Natural killer cell (primary cell): ENCODE results near the gene ALPI. TPM values are rescaled to one million over a fixed set of nuclear protein-coding genes. Genes with fewer than 3 reads are reported as not detected.

Experiments
- ATAC-seq, 3 donors: fragments of 150-1000 bp in 2 of 3; fragments of 200-7000 bp in 1 of 3; cut with Tn5 transposase; 1 replicate in 1 of 3; 2 replicates in 2 of 3; pipeline ENCODE4 v1.10.0; 2021; ENCODE audit warnings: mild to moderate bottlenecking in 2 of 3, moderate library complexity in 2 of 3
- DNase-seq, 2 donors: peaks; one replicate each; pipeline versions ENCODE4 v3.0.0 to v3.0.0-alpha.2; 2013 to 2021; ENCODE audit warnings: mixed read lengths in 1 of 2
- H3K27ac ChIP-seq: one replicate; pipeline ENCODE4 v1.5.1; 2013; ENCODE audit warnings: mild to moderate bottlenecking, low read length
- H3K27me3 ChIP-seq: one replicate; pipeline ENCODE4 v1.6.1; 2013; ENCODE audit warnings: low read length; ENCODE audit not compliant: control insufficient read depth, insufficient read depth
- H3K36me3 ChIP-seq: one replicate; pipeline ENCODE4 v1.6.1; 2013; ENCODE audit warnings: low read length; ENCODE audit not compliant: control insufficient read depth, insufficient read depth
- H3K4me1 ChIP-seq: one replicate; pipeline ENCODE4 v1.6.1; 2013; ENCODE audit warnings: low read length; ENCODE audit not compliant: control insufficient read depth, insufficient read depth
- H3K4me3 ChIP-seq: one replicate; pipeline ENCODE4 v1.5.1; 2013; ENCODE audit warnings: low read length
- H3K9me3 ChIP-seq: one replicate; pipeline ENCODE4 v1.6.1; 2013; ENCODE audit warnings: low read length; ENCODE audit not compliant: control insufficient read depth, insufficient read depth
- H3K27ac Mint-ChIP-seq, 2 donors: one replicate each; pipeline ENCODE4 v1.8.0; 2022; ENCODE audit warnings: mild to moderate bottlenecking in 2 of 2, mixed read lengths in 2 of 2, moderate library complexity in 1 of 2
- H3K27me3 Mint-ChIP-seq, 2 donors: one replicate each; pipeline ENCODE4 v1.8.0; 2022; ENCODE audit warnings: low read depth in 2 of 2, mixed read lengths in 2 of 2
- H3K36me3 Mint-ChIP-seq: one replicate; pipeline ENCODE4 v1.8.0; 2022; ENCODE audit warnings: mixed read lengths
- H3K4me1 Mint-ChIP-seq, 2 donors: one replicate each; pipeline ENCODE4 v1.8.0; 2022; ENCODE audit warnings: mixed read lengths in 2 of 2
- H3K4me3 Mint-ChIP-seq: one replicate; pipeline ENCODE4 v1.8.0; 2022; ENCODE audit warnings: mild to moderate bottlenecking, moderate library complexity, mixed read lengths
- H3K9me3 Mint-ChIP-seq, 2 donors: one replicate each; pipeline ENCODE4 v1.8.0; 2022; ENCODE audit warnings: mixed read lengths in 2 of 2
- WGBS: methylation state at CpG from one replicate; pipeline ENCODE4 v1.1.7; 2013; ENCODE audit warnings: missing lambda C conversion rate; ENCODE audit not compliant: insufficient coverage; 5-methylcytosine and 5-hydroxymethylcytosine counted together
- intact Hi-C: fragments of 100-400 bp; cut with micrococcal nuclease; formaldehyde crosslinking; loops from one replicate; pipeline ENCODE4 v1.14.2; 2022
- total RNA-seq, 4 donors: library from RNA; stranded (reverse); fragments of 120-200 nt in 1 of 4; gene quantifications; one replicate each; pipeline versions ENCODE4 v1.2.3 to v1.2.4, GENCODE V29; 2013 to 2022
- TF ChIP-seq, protein P1 (sequence below): fragments of 200-600 bp; IDR thresholded peaks from one replicate; pipeline ENCODE4 v1.8.0; 2022; ENCODE audit warnings: antibody characterized with exemption

The ALPI gene
- total RNA-seq, 3 donors from 2014 or later (not counting 1 experiment from before 2014, with no cell fraction given), result not detected

GRCh38 chr2:232483311-232483922 lies 27.5 kb downstream of the ALPI start:
- H3K27ac ChIP-seq, result no peak overlapping the region
- H3K27ac Mint-ChIP-seq, result no peak overlapping the region
- no peaks in the 10 kb centered on the region for H3K4me1 Mint-ChIP-seq
- peaks cover 8 to 11% of the 10 kb centered on the region in 2 donors for H3K27me3 Mint-ChIP-seq
- TF ChIP-seq, protein P1, sequence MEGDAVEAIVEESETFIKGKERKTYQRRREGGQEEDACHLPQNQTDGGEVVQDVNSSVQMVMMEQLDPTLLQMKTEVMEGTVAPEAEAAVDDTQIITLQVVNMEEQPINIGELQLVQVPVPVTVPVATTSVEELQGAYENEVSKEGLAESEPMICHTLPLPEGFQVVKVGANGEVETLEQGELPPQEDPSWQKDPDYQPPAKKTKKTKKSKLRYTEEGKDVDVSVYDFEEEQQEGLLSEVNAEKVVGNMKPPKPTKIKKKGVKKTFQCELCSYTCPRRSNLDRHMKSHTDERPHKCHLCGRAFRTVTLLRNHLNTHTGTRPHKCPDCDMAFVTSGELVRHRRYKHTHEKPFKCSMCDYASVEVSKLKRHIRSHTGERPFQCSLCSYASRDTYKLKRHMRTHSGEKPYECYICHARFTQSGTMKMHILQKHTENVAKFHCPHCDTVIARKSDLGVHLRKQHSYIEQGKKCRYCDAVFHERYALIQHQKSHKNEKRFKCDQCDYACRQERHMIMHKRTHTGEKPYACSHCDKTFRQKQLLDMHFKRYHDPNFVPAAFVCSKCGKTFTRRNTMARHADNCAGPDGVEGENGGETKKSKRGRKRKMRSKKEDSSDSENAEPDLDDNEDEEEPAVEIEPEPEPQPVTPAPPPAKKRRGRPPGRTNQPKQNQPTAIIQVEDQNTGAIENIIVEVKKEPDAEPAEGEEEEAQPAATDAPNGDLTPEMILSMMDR, result no peak
- 87% methylated on average over 10 of the region's 10 CpGs for WGBS
- ATAC-seq (no peak), DNase-seq (no peak)
- H3K4me3 Mint-ChIP-seq, result no peak overlapping the region
- H3K27me3 ChIP-seq, result peaks cover 6% of the 10 kb centered on the region
- peaks cover 6% of the 10 kb centered on the region for H3K4me1 ChIP-seq
- no peaks in the 10 kb centered on the region for H3K9me3 ChIP-seq
- H3K36me3 Mint-ChIP-seq, result no peaks in the 10 kb centered on the region
- H3K36me3 ChIP-seq, result no peaks in the 10 kb centered on the region
- intact Hi-C loops, result no loop called here
- H3K9me3 Mint-ChIP-seq, result no peaks in the 10 kb centered on the region
- H3K4me3 ChIP-seq, result no peak overlapping the region

GRCh38 chr2:232483923-232484627 lies 28.1 kb downstream of the ALPI start:
- H3K4me1 Mint-ChIP-seq, result peaks cover 4 to 5% of the 10 kb centered on the region in 2 donors
- DNase-seq (no peak), ATAC-seq (no peak)
- peaks cover 14 to 18% of the 10 kb centered on the region in 2 donors for H3K27me3 Mint-ChIP-seq
- WGBS, result 94% methylated on average over 19 of the region's 19 CpGs
- H3K27ac Mint-ChIP-seq, result no peak overlapping the region
- H3K36me3 ChIP-seq, result no peaks in the 10 kb centered on the region
- H3K4me3 Mint-ChIP-seq, result no peak overlapping the region
- H3K9me3 Mint-ChIP-seq, result no peaks in the 10 kb centered on the region
- H3K36me3 Mint-ChIP-seq, result no peaks in the 10 kb centered on the region
- no peak overlapping the region for H3K27ac ChIP-seq
- H3K9me3 ChIP-seq, result no peaks in the 10 kb centered on the region
- peaks cover 6% of the 10 kb centered on the region for H3K27me3 ChIP-seq
- TF ChIP-seq, protein P1, result no peak
- intact Hi-C loops, result no loop called here
- H3K4me1 ChIP-seq, result peaks cover 6% of the 10 kb centered on the region
- H3K4me3 ChIP-seq, result no peak overlapping the region

DNA sequence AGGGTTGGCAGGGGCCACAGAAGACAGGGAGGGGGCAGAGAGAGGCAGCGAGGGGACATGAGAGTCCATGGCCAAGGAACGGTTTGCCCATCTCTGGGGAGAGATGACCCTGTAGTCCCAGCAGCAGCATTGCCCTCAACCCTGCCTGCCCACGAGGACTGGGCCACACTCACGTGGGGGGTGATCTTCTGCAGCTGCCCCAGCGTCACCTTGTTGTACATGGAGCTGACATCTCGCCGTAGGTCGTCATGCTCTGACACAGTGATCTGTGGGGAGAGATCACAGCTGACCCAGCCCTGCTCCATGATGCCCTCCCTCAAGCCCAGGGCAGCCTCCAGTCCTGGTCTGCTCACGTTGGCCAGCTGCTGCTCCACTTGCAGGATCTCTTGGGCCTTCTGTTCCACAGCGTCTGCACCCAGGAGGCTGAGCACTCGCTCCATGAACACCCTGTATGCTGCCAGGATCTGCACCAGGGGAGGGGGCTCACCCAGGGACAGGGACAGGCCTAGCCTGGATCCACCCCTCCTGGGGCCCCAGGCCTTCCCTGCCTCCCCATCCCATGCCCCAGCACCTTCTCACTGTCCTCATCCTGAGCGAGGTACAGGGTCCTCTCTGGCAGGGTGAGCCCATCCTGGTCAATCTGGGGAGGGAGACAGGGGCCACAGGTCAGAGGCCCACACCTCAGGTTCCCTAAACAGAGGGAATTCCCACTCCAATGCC lies 28.8 kb downstream of the ALPI start:
- peaks cover 8% of the 10 kb centered on the region for H3K27me3 ChIP-seq
- WGBS, result 75% methylated on average over 12 of the region's 12 CpGs
- peaks cover 21 to 22% of the 10 kb centered on the region in 2 donors for H3K27me3 Mint-ChIP-seq

More for the DNA sequence above, 28.8 kb downstream of the ALPI start:
- ATAC-seq, result no peak
- H3K4me1 ChIP-seq, result peaks cover 6% of the 10 kb centered on the region
- DNase-seq, result no peak
- H3K9me3 ChIP-seq, result no peaks in the 10 kb centered on the region
- H3K36me3 ChIP-seq, result no peaks in the 10 kb centered on the region
- H3K9me3 Mint-ChIP-seq, result no peaks in the 10 kb centered on the region
- H3K27ac ChIP-seq, result no peak overlapping the region
- peaks cover 4 to 5% of the 10 kb centered on the region in 2 donors for H3K4me1 Mint-ChIP-seq
- TF ChIP-seq, protein P1, result no peak
- H3K4me3 Mint-ChIP-seq, result no peak overlapping the region
- H3K4me3 ChIP-seq, result no peak overlapping the region
- intact Hi-C loops, result no loop called here
- H3K27ac Mint-ChIP-seq, result no peak overlapping the region
- H3K36me3 Mint-ChIP-seq, result no peaks in the 10 kb centered on the region
